ENCODE data around the gene RANBP6.

RANBP6 gene

DNA sequence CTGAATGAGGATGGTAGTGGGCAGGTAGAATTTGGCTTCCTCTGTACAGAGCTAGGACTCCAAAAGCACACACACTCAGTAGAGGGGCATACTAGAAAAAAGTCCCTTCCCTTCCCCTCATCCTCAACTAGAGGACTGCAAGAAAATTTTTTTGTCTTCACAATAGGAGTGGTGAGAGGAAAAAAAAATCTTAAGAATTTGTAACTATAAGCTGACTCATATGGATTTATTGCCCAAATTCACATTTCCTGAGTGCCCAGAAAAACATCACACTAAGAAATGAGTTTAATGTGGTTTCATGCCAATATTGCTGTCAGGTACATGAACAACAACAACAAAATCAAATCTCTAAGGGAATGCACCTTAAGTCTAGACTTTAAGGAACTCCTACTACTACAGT lies 43.7 kb downstream of the RANBP6 start:
- DNase-seq (ENCODE audit: low read depth, low spot score): no peak
- Histone ChIP-seq H3K4me1 (ENCODE audit: control insufficient read depth, insufficient read depth, low read length) (no peaks in the 10 kb centered on the region), H3K4me3 (ENCODE audit: low read length) (no peak overlapping the region), H3K36me3 (ENCODE audit: control insufficient read depth, insufficient read depth, low read length) (no peaks in the 10 kb centered on the region), H3K27ac (ENCODE audit: low read length) (no peak overlapping the region), H3K27me3 (ENCODE audit: control insufficient read depth, insufficient read depth, low read length) (no peaks in the 10 kb centered on the region), H3K9me3 (ENCODE audit: control insufficient read depth, insufficient read depth, low read length) (no peaks in the 10 kb centered on the region)

All from iPS DF 6.9 (cell line).